Osteoblast (primary cell): ENCODE data around the gene C3orf20. TPM values are rescaled to one million over a fixed set of nuclear protein-coding genes. Genes with fewer than 3 reads are reported as not detected.

Experiments
- DNase-seq: peaks from one replicate; pipeline ENCODE4 v3.0.0; 2011; ENCODE audit warnings: low spot score, mixed read lengths; ENCODE audit not compliant: insufficient read length; ENCODE audit errors: missing footprints
- H2AFZ ChIP-seq: 2 replicates; pipeline ENCODE4 v1.6.0; 2011; ENCODE audit warnings: mild to moderate bottlenecking, low read length
- H3K27ac ChIP-seq: 2 replicates; pipeline ENCODE4 v1.5.1; 2011; ENCODE audit warnings: mild to moderate bottlenecking, low read depth, low read length, moderate library complexity
- H3K27me3 ChIP-seq: 2 replicates; pipeline ENCODE4 v1.6.0; 2012; ENCODE audit warnings: mild to moderate bottlenecking, control low read depth, inconsistent platforms, low read length, moderate library complexity; ENCODE audit not compliant: insufficient read depth
- H3K36me3 ChIP-seq: 2 replicates; pipeline ENCODE4 v1.5.1; 2011; ENCODE audit warnings: mild to moderate bottlenecking, low read length, control low read depth, moderate library complexity; ENCODE audit not compliant: insufficient read depth
- H3K4me1 ChIP-seq: 2 replicates; pipeline ENCODE4 v1.5.1; 2011; ENCODE audit warnings: mild to moderate bottlenecking, low read length, control low read depth, moderate library complexity; ENCODE audit not compliant: insufficient read depth
- H3K4me2 ChIP-seq: 2 replicates; pipeline ENCODE4 v1.6.0; 2011; ENCODE audit warnings: mild to moderate bottlenecking, low read length; ENCODE audit not compliant: insufficient read depth
- H3K4me3 ChIP-seq: fragments of 200-600 bp; sonication (generic); 3 replicates; pipeline ENCODE4 v1.5.1; 2012; ENCODE audit warnings: mild to moderate bottlenecking, low read length, inconsistent platforms; ENCODE audit not compliant: insufficient read depth
- H3K79me2 ChIP-seq: 2 replicates; pipeline ENCODE4 v1.6.0; 2012; ENCODE audit warnings: mild to moderate bottlenecking, low read length, control low read depth, inconsistent platforms; ENCODE audit not compliant: insufficient read depth
- H3K9me3 ChIP-seq: 2 replicates; pipeline ENCODE4 v1.5.1; 2011; ENCODE audit warnings: low read depth, low read length, control low read depth
- H4K20me1 ChIP-seq: 2 replicates; pipeline ENCODE4 v1.6.0; 2012; ENCODE audit warnings: mild to moderate bottlenecking, low read length, control low read depth; ENCODE audit not compliant: insufficient read depth
- CTCF ChIP-seq: IDR thresholded peaks from 2 replicates; pipeline ENCODE4 v1.5.1; 2011; ENCODE audit warnings: mild to moderate bottlenecking, low read depth, low read length, moderate library complexity; ENCODE audit errors: extremely low read depth
- total RNA-seq: library from RNA; depleted of rRNA; stranded (reverse); fragments of >200 nt; gene quantifications from 2 replicates; pipeline ENCODE4 v1.2.3, GENCODE V29; 2012

The C3orf20 gene
- total RNA-seq, 1 donor, result under 0.01 TPM

- DNase-seq, result no peak
- H2AFZ ChIP-seq, result no peak overlapping the region
- no peaks in the 10 kb centered on the region for H4K20me1 ChIP-seq
- no peak overlapping the region for H3K4me3 ChIP-seq
- H3K27ac ChIP-seq, result no peak overlapping the region
- no peaks in the 10 kb centered on the region for H3K4me1 ChIP-seq
- H3K27me3 ChIP-seq, result no peaks in the 10 kb centered on the region
- peaks cover 92% of the 10 kb centered on the region for H3K36me3 ChIP-seq
- H3K4me2 ChIP-seq, result no peak overlapping the region
- TF ChIP-seq CTCF, result no peak
- no peaks in the 10 kb centered on the region for H3K9me3 ChIP-seq
- no peaks in the 10 kb centered on the region for H3K79me2 ChIP-seq
Observed at GRCh38 chr3:14664170-14664569, 10.8 kb upstream of the C3orf20 start.

- no peaks in the 10 kb centered on the region for H3K9me3 ChIP-seq
- H3K4me1 ChIP-seq, result no peaks in the 10 kb centered on the region
- no peaks in the 10 kb centered on the region for H4K20me1 ChIP-seq
- no peak overlapping the region for H3K27ac ChIP-seq
- no peak for TF ChIP-seq CTCF
- H3K4me2 ChIP-seq, result no peak overlapping the region
- peaks cover 47% of the 10 kb centered on the region for H3K36me3 ChIP-seq
- no peaks in the 10 kb centered on the region for H3K79me2 ChIP-seq
- H3K4me3 ChIP-seq, result no peak overlapping the region
- DNase-seq, result no peak
- H2AFZ ChIP-seq, result no peak overlapping the region
- H3K27me3 ChIP-seq, result no peaks in the 10 kb centered on the region
Observed at GRCh38 chr3:14672588-14672987, 2.4 kb upstream of the C3orf20 start.

GRCh38 chr3:14676881-14677280, 1.9 kb downstream of the C3orf20 start:
- H2AFZ ChIP-seq, result no peak overlapping the region
- DNase-seq, result no peak
- H3K4me1 ChIP-seq, result no peaks in the 10 kb centered on the region
- H3K27me3 ChIP-seq, result no peaks in the 10 kb centered on the region
- no peaks in the 10 kb centered on the region for H3K79me2 ChIP-seq
- H3K4me3 ChIP-seq, result no peak overlapping the region
- H3K4me2 ChIP-seq, result no peak overlapping the region
- H4K20me1 ChIP-seq, result no peaks in the 10 kb centered on the region
- no peaks in the 10 kb centered on the region for H3K9me3 ChIP-seq
- no peak overlapping the region for H3K27ac ChIP-seq
- H3K36me3 ChIP-seq, result peaks cover 6% of the 10 kb centered on the region
- TF ChIP-seq CTCF, result no peak

- Histone ChIP-seq H3K4me2 (no peak overlapping the region), H3K27ac (no peak overlapping the region), H3K27me3 (no peaks in the 10 kb centered on the region), H3K9me3 (no peaks in the 10 kb centered on the region), H3K4me3 (no peak overlapping the region), H3K36me3 (no peaks in the 10 kb centered on the region), H4K20me1 (no peaks in the 10 kb centered on the region), H3K79me2 (no peaks in the 10 kb centered on the region), H3K4me1 (no peaks in the 10 kb centered on the region), H2AFZ (no peak overlapping the region)
- no peak for TF ChIP-seq CTCF
- no peak for DNase-seq
Observed at GRCh38 chr3:14678015-14678503, 3.1 kb downstream of the C3orf20 start.
